ACHN (cell line): Measurements from ENCODE around the gene SPC24.
"Not testable (repeated sequence)": the region's sequence is repeated elsewhere in the genome, so short reads cannot be mapped to it uniquely, and the experiment has no call there.

Source experiments
- DNase-seq: peaks from one replicate; pipeline ENCODE4 v3.0.0-alpha.2; 2015
- in situ Hi-C: cut with HindIII; loops from 2 replicates; pipeline ENCODE4 v1.10.0; 2017; ENCODE audit warnings: low sequenced_read_pairs, low pct_ligation_motif_present, low pct_unique_long_range_greater_than_20kb

SPC24 gene

DNA sequence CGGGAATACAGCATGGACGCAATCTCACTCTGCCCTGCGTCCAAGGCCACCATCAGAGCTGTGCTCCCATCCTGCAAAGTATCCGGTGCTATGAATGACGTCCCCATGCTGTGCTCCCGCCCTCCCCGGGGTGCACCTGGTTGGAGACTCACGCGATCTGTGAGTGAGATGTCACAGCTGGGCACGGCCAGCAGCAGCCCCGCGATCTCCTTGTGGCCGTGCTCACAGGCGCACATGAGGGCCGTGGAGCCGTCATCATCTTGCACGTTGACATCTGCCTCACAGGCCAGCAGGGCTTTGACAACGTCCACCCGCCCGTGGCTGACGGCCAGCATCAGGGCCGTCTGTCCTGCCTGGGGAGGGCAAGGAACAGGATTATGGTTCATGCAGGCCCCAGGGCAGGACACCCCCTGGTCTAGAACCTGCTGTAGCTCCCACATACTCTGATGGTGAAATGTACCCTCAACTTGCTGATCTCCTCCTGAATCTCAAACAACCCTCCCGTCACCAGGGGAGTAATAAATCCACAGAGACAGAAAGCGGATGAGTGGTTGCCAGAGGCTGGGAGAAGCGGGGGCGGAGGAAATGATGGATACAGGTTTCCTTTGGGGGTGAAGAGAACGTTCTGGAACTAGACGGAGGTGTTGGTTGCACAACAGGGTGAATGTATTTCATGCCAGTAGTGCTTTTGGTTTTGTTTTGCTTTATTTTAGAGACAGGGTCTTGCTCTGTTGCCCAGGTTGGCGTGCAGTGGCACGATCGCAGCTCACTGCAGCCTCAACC is 14.5 kb upstream of the SPC24 start:
- in situ Hi-C loops, result no loop called here
- no peak for DNase-seq

DNA sequence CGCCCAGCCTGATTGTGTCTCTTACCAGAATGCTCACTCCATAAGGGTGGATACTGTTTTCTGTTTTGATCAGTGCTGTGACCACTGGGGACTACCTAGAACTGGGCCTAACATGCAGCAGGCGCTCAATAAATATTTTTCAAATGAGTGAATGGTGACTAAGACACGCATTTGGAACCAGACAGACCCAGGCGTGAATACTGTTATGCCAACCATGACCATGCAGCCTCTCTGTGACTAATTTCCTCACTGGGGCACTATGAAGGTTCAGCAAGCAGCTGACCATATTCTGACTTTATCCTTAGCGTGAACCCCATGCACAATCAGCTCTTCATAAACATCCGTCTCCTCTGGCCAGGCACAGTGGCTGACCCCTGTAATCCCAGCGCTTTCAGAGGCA is 13.0 kb upstream of the SPC24 start:
- in situ Hi-C loops, result no loop called here
- DNase-seq, result peak; percentile 93

DNA sequence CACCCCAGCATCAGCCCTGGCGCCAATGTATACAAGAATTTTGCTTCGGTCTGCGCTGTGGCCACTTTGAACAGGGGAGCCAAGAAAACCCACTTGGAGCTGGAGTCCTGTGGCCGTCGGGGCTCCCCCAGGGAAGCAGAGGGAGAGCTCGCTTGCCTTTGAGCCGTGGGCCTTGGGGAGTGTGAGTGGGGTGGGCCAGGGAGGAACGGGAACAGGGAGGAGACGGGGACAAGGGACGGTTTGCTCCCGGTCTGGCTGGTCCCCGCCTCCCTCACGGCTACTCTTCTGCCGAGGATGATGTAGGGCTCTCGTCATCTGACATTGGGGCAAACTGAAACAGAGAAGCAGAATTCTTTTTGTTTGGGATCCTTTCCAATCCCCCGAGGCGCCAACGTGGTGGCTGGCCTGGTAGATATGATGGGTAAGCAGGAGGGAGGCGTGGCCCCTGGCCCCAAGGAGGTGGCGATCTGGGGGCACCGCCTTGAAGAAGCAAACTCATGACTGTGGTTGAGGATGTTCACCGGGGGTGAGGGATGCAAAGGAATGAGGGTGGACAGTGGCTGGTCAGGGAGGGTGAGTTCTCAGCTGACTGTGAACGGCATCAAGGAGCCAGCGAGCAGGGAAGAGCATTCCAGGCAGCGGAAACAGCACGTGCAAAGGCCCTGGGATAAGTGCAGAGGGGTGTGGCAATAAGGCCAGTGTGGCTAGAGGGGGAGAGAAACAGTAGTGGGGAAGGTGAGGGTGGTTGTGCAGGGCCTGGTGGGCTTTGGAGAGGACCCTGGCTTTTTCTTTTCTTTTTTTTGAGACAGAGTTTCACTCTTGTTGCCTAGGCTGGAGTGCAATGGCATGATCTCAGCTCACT is 10.9 kb upstream of the SPC24 start:
- no peak for DNase-seq

DNA sequence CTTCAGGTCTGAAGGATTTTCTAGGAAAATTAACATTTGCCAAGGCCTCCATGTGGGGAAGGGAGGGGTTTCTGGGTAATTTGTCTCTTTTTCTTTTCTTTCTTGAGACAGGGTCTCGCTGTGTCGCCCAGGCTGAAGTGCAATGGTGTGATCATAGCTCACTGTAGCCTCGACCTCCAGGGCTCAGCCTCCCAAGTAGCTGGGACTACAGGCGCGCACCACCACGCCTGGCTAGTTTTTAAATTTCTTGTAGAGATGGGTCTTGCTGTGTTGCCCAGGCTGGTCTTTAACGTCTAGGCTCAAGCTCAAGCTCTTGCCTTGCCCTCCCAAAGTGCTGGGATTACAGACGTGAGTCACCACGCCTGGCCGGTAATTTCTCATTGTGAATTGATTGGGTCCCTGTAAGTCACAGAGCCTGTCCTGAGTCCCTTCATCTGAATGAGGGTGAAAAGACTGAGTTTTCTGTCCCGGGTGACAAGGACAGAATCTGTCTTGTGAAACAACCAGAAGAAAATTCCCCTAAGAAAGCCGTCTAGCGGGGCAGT is 10.0 kb upstream of the SPC24 start:
- in situ Hi-C loops, result no loop called here
- no peak for DNase-seq

More for the DNA sequence above, 10.9 kb upstream of the SPC24 start:
- in situ Hi-C loops, result no loop called here

DNA sequence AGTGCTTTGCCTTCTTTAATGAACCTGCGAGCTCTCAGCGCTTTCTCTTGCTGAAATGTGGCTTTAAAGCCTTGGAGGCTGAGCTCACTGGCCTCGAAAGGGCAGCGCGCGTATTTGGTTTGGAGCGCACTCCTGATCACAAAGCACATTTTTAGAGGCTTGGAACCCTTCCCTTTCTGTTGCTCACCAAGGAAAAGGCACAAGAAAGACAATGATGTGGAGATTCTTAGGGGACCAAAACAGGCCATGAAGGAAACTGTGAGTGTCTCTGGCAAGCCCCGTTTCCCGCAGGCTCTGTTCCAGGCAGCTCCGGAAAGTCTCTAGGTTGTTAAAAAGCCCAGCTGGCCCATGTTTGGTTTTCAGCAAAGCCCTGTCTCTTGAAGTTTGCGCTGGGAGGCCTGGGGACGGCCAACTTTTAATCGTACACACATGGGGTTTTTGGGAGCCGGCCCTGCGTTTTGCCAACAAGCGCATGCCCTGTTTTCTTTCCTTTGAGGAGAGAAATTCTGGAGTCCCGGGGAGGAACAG is 9.4 kb upstream of the SPC24 start:
- in situ Hi-C loops, result no loop called here
- no peak for DNase-seq

DNA sequence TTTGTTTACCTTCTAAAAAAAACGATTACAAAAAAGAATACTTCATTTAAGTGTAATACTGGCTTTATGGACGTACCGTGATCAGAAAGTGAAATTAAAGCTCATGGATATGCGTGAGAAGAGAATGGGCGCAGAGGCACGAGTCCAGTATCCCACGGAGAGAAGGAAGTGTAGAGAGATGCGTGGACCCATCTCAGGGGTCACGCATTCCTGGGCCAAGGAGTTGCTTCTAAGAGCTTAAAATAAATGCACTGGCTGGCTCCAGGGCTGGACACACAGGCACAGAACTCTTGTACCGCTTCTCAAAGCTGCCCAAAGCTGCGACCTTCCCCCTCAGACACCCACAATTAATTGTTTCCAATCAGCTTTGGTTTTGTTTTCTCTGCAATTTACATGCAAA is 8.7 kb upstream of the SPC24 start:
- in situ Hi-C loops, result no loop called here
- DNase-seq, result no peak

DNA sequence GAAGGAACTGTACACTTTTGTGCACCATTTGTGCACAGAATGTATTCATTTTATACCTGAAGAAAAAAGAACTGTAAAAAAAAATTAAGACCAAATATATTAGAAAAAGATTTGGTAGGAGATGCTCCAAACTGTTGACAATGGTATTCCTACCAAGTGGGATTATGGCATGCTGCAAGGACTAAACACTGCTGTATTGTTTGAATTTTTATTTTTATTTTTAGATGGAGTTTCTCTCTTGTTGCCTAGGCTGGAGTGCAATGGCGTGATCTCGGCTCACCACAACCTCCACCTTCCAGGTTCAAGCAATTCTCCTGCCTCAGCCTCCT is 4.8 kb upstream of the SPC24 start:
- in situ Hi-C loops, DNase-seq: not testable (repeated sequence)

DNA sequence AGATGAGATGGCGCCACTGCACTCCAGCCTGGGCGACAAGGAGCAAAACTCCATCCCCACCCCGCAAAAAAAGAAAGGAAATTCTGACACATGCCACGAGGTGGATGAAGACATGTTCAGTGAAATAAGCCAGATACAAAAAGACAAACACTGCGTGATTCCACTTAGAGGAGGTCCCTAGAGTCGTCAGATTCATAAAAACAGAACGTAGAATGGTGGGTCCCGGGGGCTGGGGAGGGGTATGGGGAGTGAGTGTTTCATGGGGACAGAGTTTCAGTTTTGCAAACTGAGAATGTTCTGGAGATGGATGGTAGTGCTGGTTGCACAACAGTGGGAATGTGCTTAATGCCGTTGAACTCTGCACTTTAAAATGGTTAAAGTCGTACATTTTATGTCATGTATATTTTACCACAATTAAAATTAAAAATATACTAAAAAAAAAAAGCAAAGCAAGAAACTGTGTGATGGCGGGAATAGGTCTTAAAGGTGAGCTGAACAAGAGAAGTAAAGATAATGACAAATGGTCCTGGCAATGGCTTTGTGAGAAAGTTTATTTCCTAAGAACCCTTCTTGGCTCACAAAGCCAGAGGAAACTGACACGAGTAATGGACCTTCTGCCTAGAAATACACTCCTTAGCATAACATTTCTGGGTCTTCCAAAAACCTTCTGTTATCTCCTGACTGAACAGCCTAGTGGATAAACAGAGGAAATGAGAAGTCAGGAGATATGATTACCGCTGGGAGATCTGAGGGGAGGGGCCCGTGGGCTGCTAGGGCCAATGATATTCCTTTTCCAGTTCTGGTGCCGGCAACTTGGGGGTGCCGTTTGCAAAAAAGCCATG is 4.2 kb upstream of the SPC24 start:
- DNase-seq, result no peak
- in situ Hi-C loops, result no loop called here

DNA sequence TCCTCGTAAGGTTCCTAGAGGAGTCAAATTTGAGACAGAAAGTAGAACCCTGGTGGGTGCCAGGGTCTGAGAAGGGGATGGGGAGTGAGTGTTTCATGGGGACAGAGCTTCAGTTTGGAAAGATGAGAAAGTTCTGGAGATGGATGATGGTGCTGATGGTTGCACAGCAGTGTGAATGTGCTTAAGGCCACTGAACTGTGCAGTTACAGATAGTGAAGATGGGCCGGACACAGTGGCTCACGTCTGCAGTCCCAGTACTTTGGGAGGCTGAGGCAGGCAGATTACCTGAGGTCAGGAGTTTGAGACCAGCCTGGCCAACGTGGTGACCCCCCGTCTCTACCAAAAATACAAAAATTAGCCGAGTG is 917 bp downstream of the SPC24 start:
- DNase-seq, result no peak

DNA sequence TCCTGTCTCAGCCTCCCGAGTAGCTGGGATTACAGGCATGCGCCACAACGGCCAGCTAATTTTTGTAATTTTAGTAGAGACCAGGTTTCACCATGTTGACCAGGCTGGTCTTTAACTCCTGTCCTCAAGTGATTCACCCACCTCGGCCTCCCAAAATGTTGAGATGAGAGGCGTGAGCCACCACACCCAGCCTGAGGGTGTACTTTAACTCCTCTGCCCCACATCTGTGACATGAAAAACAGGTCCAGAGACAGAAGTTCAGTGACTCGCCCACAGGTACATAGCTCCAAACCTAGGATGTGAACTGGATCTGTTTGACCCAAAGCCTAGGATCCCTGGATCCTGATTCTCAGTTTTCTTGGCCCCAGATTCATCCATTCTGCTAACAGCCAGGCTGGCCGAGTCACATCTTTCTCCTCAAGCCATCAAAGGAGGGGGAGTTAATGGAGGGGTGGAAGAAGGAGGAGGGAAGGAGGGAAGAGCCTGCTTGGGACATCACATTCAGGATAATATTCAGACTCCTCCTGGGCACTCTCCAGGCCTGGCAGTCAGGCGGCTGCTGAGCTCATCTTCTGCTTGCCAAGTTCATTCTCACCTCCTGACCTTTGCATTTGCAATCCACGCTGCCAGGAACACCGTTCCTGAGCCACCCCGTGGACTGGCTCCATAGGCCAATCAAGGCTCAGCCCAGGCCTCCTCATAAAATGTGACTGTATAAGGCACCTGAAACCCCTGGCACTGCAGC is 3.1 kb downstream of the SPC24 start:
- in situ Hi-C loops, result no loop called here
- DNase-seq, result peak; percentile 68

More for the DNA sequence above, 917 bp downstream of the SPC24 start:
- in situ Hi-C loops, result no loop called here

DNA sequence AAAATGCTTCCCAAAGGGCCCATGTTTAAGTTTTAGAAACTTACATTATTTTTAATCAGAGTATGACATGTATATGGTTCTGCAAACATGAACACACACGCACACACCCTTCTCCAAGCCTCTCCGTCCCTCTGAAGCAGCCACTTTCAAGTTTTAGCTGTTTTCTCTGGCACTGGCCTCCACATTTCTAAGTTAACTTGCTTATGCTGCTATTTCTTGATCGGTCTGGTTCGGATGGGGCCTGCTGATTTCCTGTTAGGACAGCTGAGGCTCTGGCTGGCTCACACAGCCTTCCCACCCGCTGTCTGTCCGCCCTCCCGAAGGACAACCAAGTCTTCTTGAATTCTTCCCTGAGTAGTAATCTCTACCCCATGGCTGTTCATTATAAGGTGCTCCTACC is 4.4 kb downstream of the SPC24 start:
- in situ Hi-C loops, result no loop called here
- DNase-seq, result no peak

DNA sequence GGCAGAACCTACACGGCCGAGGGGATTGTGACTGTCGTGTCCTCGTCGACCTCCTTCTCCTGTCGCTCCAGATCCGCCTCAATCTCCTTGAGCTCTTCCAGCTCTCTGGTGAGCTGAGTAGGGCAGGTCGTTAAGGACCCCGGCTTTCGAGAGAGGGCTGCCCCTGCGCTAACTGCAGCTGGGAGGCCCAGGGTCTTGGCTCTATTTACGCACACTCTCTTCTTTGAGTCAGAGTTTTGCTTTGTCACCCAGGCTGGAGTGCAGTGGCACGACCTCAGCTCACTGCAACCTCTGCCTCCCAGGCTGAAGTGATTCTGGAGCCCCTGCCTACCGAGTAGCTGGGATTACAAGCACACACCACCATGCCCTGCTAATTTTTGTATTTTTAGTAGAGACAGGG is 7.6 kb downstream of the SPC24 start:
- DNase-seq, result no peak
- in situ Hi-C loops, result no loop called here

DNA sequence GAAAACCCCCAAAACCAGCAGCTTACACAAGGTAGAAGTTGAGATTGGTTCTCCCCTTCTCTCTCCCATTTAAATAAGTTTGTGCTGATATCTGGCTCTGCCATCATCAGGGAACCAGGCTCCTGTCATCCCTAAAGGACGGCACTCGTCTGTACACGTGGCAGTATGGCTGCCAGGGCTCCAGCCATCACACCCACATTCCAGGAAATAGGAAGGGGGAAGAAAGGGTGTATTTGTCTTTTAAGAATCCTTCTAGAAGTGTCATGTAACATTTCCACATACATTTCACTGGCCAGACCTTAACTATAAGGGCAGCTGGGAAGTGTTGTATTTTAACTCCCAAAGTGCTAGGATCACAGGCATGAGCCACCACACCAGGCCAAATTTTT is 10.1 kb downstream of the SPC24 start:
- no peak for DNase-seq
- in situ Hi-C loops, result no loop called here

DNA sequence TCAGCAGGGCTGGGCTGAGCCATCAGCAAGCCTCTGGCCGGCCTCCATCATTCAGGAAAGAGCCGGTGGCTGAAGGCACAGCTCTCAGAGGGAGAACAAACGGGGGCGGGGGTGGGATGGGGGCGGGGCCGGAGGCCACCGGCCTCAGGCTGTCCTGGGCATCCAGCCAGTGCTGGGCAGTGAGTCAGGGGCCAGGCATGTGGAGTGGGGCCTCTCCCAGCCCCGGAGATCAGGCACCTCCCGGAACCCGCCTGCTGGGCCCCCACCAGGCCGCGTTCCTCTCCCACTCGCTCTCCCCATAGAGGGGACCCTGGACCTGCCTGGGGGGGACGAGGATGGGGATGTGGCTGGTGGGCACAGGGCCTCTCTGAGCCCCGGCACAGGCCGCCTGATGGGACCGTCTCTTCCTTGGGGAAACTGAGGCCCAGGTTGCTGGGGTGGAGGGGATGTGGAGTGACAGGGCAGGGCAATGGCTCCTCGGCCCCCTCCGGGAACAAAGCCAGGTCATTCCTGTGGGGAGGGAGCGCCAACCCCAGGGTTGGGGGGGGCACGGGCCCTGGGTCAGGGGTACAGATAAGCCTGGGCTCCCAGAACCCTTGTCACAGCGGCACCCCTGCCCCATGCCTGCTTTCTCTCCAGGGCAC is 12.9 kb downstream of the SPC24 start:
- peak; percentile 93 for DNase-seq
- in situ Hi-C loops, result no loop called here

DNA sequence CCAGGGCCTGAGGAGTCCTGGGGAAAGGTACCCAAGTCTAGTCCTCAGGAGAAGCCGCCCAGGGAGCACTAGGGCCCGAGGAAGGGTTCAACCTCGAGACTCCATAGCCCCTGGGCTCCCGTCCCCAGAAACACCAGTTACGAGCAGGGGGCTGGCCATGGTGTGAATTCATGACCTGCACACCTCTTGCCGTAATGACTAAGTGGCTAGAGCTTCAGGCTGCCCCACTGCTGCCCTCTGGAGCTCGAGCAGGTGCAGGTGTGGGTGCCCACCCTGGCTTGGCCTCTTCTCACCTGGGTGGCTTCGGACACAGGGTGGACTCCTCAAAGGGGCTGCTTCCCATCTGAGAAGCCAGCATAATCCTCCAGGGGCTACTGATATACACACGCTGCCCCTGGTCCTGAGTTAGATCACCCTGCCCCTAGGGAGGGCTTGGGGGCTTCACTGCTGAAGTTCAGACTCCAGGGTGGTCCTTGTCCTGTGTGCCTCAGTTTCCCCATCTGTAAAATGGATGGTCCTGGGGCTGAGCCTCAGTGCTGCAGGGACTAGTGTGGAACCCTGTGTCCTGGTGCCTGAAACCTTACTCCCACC is 13.6 kb downstream of the SPC24 start:
- in situ Hi-C loops, result no loop called here
- peak; percentile 32 for DNase-seq

DNA sequence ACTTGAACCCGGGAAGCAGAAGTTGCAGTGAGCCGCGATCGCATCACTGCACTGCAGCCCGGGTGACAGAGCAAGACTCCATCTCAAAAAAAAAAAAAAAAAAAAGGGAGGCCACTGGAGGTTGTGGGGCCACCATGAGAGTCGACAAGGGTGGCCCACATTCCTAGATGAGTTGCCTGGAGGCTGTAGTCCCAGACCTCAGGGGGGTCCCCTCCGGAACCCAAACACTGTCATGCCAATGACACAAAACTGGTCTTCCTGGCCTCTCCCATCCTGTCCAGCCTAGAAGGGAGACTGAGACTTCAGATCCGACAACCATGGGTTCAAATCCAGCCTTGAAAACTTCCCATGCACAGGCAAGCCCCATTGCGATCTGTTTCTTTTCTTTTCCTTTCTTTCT is 14.7 kb downstream of the SPC24 start:
- in situ Hi-C loops, result no loop called here

DNA sequence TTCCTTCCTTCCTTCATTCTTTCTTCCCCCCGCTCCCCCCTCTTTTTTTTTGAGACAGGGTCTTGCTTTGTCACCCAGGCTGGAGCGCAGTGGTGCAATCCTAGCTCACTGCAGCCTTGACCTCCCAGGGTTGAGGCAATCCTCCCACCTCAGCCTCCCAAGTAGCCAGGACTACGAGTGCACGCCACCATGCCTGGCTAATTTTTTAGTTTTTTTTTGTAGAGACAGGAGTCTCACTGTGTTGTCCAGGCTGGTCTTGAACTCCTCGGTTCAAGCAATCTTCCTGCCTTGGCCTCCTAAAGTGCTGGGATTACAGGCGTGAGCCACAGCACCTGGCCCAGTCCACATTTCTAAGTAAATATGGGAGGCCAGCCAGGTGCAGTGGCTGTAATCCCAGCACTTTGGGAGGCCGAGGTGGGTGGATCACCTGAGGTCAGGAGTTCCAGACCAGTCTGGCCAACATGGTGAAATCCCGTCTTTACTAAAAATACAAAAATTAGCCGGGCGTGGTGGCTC is 15.5 kb downstream of the SPC24 start:
- in situ Hi-C loops, DNase-seq: not testable (repeated sequence)

More for the DNA sequence above, 14.7 kb downstream of the SPC24 start:
- DNase-seq, result no peak
